A673 (cell line): ENCODE results near the gene SCRN2. TPM values are rescaled to one million over a fixed set of nuclear protein-coding genes. Genes with fewer than 3 reads are reported as not detected.

ENCODE experiments used
- BruUV-seq: library from RNA; stranded (reverse); fragments of 400-500 nt; replicated peaks from 2 replicates; lab custom pipeline; 2021; lab: Mats Ljungman, UMichigan
- CTCF ChIA-PET: fragments of 300-600 bp; sonication (Branson Sonifier 250); formaldehyde crosslinking; loops from one replicate; lab custom pipeline; 2022; ENCODE audit warnings: antibody characterized with exemption; lab: Charles Lee
- POLR2A ChIA-PET: fragments of 300-600 bp; sonication (Branson Sonifier 250); formaldehyde crosslinking; loops from one replicate; lab custom pipeline; 2022; ENCODE audit warnings: antibody characterized with exemption; ENCODE audit not compliant: low non-redundant PET; lab: Charles Lee
- DNase-seq: peaks from one replicate; pipeline ENCODE4 v3.0.0-alpha.2; 2015; ENCODE audit warnings: low spot score
- H3K27ac ChIP-seq: fragments of 200-600 bp; sonication (generic); 2 replicates; pipeline ENCODE4 v1.5.1; 2016; ENCODE audit warnings: mixed run types, low read depth, mild to moderate bottlenecking, mixed read lengths, antibody characterized with exemption, low read length; ENCODE audit not compliant: poor library complexity, severe bottlenecking
- H3K27me3 ChIP-seq: fragments of 200-600 bp; sonication (generic); replicated peaks from 2 replicates; pipeline ENCODE4 v1.6.1; 2017; ENCODE audit warnings: mixed run types, low read depth, mild to moderate bottlenecking, mixed read lengths, antibody characterized with exemption, low read length; ENCODE audit not compliant: insufficient read depth, poor library complexity
- H3K36me3 ChIP-seq: fragments of 200-600 bp; sonication (generic); 2 replicates; pipeline ENCODE4 v1.6.1; 2016; ENCODE audit warnings: mixed run types, mild to moderate bottlenecking, mixed read lengths, antibody characterized with exemption, low read length; ENCODE audit not compliant: insufficient read depth, poor library complexity, severe bottlenecking
- H3K4me1 ChIP-seq: fragments of 200-600 bp; sonication (generic); 2 replicates; pipeline ENCODE4 v1.6.1; 2017; ENCODE audit warnings: mixed run types, mild to moderate bottlenecking, mixed read lengths, antibody characterized with exemption, low read length; ENCODE audit not compliant: insufficient read depth, poor library complexity, severe bottlenecking
- H3K4me3 ChIP-seq: fragments of 200-600 bp; sonication (generic); 2 replicates; pipeline ENCODE4 v1.5.1; 2016; ENCODE audit warnings: low read depth, mixed run types, mild to moderate bottlenecking, mixed read lengths, low read length; ENCODE audit not compliant: poor library complexity, severe bottlenecking
- H3K9me3 ChIP-seq: fragments of 200-600 bp; sonication (generic); 2 replicates; pipeline ENCODE4 v1.6.1; 2016; ENCODE audit warnings: mixed run types, low read depth, mild to moderate bottlenecking, mixed read lengths, antibody characterized with exemption, low read length; ENCODE audit not compliant: poor library complexity, severe bottlenecking
- EZH2 ChIP-seq: fragments of 200-600 bp; sonication (generic); IDR thresholded peaks from 2 replicates; pipeline ENCODE4 v1.6.1; 2017; ENCODE audit warnings: borderline replicate concordance, low read depth, mild to moderate bottlenecking, mixed read lengths, antibody characterized with exemption, low read length; ENCODE audit not compliant: poor library complexity, severe bottlenecking
- intact Hi-C: fragments of 100-400 bp; cut with micrococcal nuclease; formaldehyde crosslinking; loops from one replicate; pipeline ENCODE4 v1.10.0; 2022; ENCODE audit not compliant: unreplicated experiment
- total RNA-seq: library from RNA; stranded (reverse); gene quantifications from 2 replicates; pipeline ENCODE4 v1.2.3, GENCODE V29; 2021
- TF ChIP-seq, protein P1 (sequence below): fragments of 300-800, 200-600 bp; sonication (generic); conservative IDR thresholded peaks from 2 replicates; pipeline ENCODE4 v1.5.1; 2017; ENCODE audit warnings: low read depth, mild to moderate bottlenecking, antibody characterized with exemption, low read length, moderate library complexity, mixed read lengths

SCRN2 gene
- total RNA-seq, 1 experiment from 2014 or later = 6.2 TPM

- Histone ChIP-seq H3K36me3 (no peaks in the 10 kb centered on the region), H3K4me1 (no peaks in the 10 kb centered on the region), H3K4me3 (no peak overlapping the region), H3K27me3 (peaks cover 28% of the 10 kb centered on the region), H3K9me3 (no peaks in the 10 kb centered on the region), H3K27ac (no peak overlapping the region)
- TF ChIP-seq, protein P1, sequence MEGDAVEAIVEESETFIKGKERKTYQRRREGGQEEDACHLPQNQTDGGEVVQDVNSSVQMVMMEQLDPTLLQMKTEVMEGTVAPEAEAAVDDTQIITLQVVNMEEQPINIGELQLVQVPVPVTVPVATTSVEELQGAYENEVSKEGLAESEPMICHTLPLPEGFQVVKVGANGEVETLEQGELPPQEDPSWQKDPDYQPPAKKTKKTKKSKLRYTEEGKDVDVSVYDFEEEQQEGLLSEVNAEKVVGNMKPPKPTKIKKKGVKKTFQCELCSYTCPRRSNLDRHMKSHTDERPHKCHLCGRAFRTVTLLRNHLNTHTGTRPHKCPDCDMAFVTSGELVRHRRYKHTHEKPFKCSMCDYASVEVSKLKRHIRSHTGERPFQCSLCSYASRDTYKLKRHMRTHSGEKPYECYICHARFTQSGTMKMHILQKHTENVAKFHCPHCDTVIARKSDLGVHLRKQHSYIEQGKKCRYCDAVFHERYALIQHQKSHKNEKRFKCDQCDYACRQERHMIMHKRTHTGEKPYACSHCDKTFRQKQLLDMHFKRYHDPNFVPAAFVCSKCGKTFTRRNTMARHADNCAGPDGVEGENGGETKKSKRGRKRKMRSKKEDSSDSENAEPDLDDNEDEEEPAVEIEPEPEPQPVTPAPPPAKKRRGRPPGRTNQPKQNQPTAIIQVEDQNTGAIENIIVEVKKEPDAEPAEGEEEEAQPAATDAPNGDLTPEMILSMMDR = no peak
- TF ChIP-seq EZH2 = no peak
- no peak for DNase-seq
- POLR2A ChIA-PET = no interaction called here
- CTCF ChIA-PET = no interaction called here
- intact Hi-C loops = no loop called here
- no TSS peak for BruUV-seq
These were observed 16.7 kb upstream of the SCRN2 start for GRCh38 chr17:47857551-47858455.

DNA sequence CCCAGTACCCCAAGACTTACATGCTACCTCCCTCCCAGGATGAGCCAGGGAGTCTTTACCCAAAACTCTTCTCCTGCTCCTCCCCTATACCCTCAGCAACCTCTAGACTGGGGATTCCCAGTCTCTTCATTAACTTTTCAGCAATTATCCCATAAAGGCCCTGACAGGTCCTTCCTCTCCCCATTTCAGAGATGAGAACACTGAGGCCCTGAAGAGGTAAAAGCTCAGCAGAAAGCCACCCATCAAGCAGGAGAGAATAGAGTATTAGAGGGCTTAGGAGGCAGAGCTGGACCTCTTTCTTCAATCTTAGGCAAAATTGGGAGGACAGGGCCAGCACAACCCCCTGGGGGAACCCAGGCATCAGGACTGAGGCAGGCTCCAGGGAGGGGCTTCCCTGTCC lies 15.8 kb upstream of the SCRN2 start:
- Histone ChIP-seq H3K4me3 (no peak overlapping the region), H3K27ac (no peak overlapping the region), H3K9me3 (no peaks in the 10 kb centered on the region), H3K4me1 (no peaks in the 10 kb centered on the region), H3K36me3 (no peaks in the 10 kb centered on the region), H3K27me3 (peaks cover 38% of the 10 kb centered on the region)
- ChIA-PET CTCF (no interaction called here), POLR2A (no interaction called here)
- no peak for DNase-seq
- TF ChIP-seq, protein P1 = no peak
- no peak for TF ChIP-seq EZH2
- intact Hi-C loops = no loop called here
- no TSS peak for BruUV-seq

GRCh38 chr17:47855737-47856136 lies 14.7 kb upstream of the SCRN2 start:
- ChIA-PET POLR2A (no interaction called here), CTCF (no interaction called here)
- intact Hi-C loops = no loop called here

More at GRCh38 chr17:47855737-47856136, 14.7 kb upstream of the SCRN2 start:
- Histone ChIP-seq H3K4me1 (no peaks in the 10 kb centered on the region), H3K27me3 (peaks cover 49% of the 10 kb centered on the region), H3K27ac (no peak overlapping the region), H3K36me3 (no peaks in the 10 kb centered on the region), H3K4me3 (no peak overlapping the region), H3K9me3 (no peaks in the 10 kb centered on the region)
- no peak for TF ChIP-seq EZH2
- TF ChIP-seq, protein P1 = no peak
- DNase-seq = peak; percentile 13
- BruUV-seq = no TSS peak
